HL-60 (cell line): ENCODE results near the gene DPH2.

Source experiments
- DNase-seq, 2 experiments: peaks; one replicate each; pipeline ENCODE4 v3.0.0-alpha.2; 2010 to 2020; ENCODE audit warnings: low read depth in 1 of 2, low spot score in 1 of 2
- H3K27ac ChIP-seq: fragments of 250-450 bp; sonication (Bioruptor Pico); replicated peaks from 2 replicates; pipeline ENCODE4 v1.5.1; 2020; ENCODE audit warnings: mild to moderate bottlenecking, moderate library complexity
- H3K27me3 ChIP-seq: fragments of 250-450 bp; sonication (Bioruptor Pico); 2 replicates; pipeline ENCODE4 v1.5.1; 2021; ENCODE audit warnings: mild to moderate bottlenecking, moderate library complexity; ENCODE audit not compliant: insufficient read depth, poor library complexity, severe bottlenecking
- H3K4me3 ChIP-seq: replicated peaks from 2 replicates; pipeline ENCODE4 v1.5.1; 2011; ENCODE audit warnings: mild to moderate bottlenecking, control low read depth, low read length; ENCODE audit not compliant: insufficient read depth
- CTCF ChIP-seq: IDR thresholded peaks from one replicate; pipeline ENCODE4 v1.5.1; 2011; ENCODE audit warnings: low read length, control low read depth, inconsistent platforms; ENCODE audit not compliant: insufficient read depth
- GABPA ChIP-seq: IDR thresholded peaks from 2 replicates; pipeline ENCODE4 v1.6.1; 2012; ENCODE audit warnings: low read depth
- POLR2AphosphoS5 ChIP-seq: IDR thresholded peaks from 2 replicates; pipeline ENCODE4 v1.6.1; 2012; ENCODE audit warnings: low read depth
- REST ChIP-seq: IDR thresholded peaks from 2 replicates; pipeline ENCODE4 v1.6.1; 2012; ENCODE audit warnings: low read depth; ENCODE audit not compliant: insufficient replicate concordance
- SPI1 ChIP-seq: IDR thresholded peaks from 2 replicates; pipeline ENCODE4 v1.6.1; 2012; ENCODE audit warnings: low read depth, mild to moderate bottlenecking, borderline replicate concordance

The DPH2 gene

GRCh38 chr1:43998000-43998378 is 28.2 kb downstream of the DPH2 start:
- no peak overlapping the region for H3K4me3 ChIP-seq
- DNase-seq = no peak
- no peak overlapping the region for H3K27ac ChIP-seq
- TF ChIP-seq SPI1 (no peak), CTCF (no peak), POLR2AphosphoS5 (no peak), GABPA (no peak), REST (no peak)
- no peaks in the 10 kb centered on the region for H3K27me3 ChIP-seq

GRCh38 chr1:43999455-43999854 is 29.6 kb downstream of the DPH2 start:
- H3K4me3 ChIP-seq = no peak overlapping the region
- DNase-seq = no peak
- no peaks in the 10 kb centered on the region for H3K27me3 ChIP-seq
- no peak overlapping the region for H3K27ac ChIP-seq
- TF ChIP-seq GABPA (no peak), SPI1 (no peak), REST (no peak), POLR2AphosphoS5 (no peak), CTCF (no peak)

- Histone ChIP-seq H3K4me3 (no peak overlapping the region), H3K27me3 (no peaks in the 10 kb centered on the region), H3K27ac (no peak overlapping the region)
- no peak for TF ChIP-seq GABPA
- TF ChIP-seq CTCF = no peak
- TF ChIP-seq SPI1 = no peak
- TF ChIP-seq POLR2AphosphoS5 = no peak
- no peak for TF ChIP-seq REST
- DNase-seq = no peak
Observed at GRCh38 chr1:44000122-44000665, 30.4 kb downstream of the DPH2 start.
